Endothelial cell of umbilical vein (primary cell): ENCODE measurements around the gene EHMT1. TPM values are rescaled to one million over a fixed set of nuclear protein-coding genes. Genes with fewer than 3 reads are reported as not detected.

ENCODE experiments used
- BruUV-seq: library from RNA; stranded (reverse); fragments of 400-500 nt; replicated peaks from 2 replicates; lab custom pipeline; 2021; lab: Mats Ljungman, UMichigan
- CTCF ChIA-PET: fragments of 300-600, 350-600 bp; sonication (Branson Sonifier 250); formaldehyde crosslinking; loops from one replicate; lab custom pipeline; 2021; ENCODE audit warnings: antibody characterized with exemption, inconsistent platforms; lab: Charles Lee
- POLR2A ChIA-PET: fragments of 300-600, 350-600 bp; sonication (Branson Sonifier 250); formaldehyde crosslinking; loops from one replicate; lab custom pipeline; 2021; ENCODE audit warnings: antibody characterized with exemption, inconsistent platforms; lab: Charles Lee
- DNase-seq: peaks from one replicate; pipeline ENCODE4 v3.0.0-alpha.2; 2011; ENCODE audit warnings: low read depth, low spot score
- FAIRE-seq: peaks from 2 replicates; lab custom pipeline; 2011; peaks lifted over from hg19 to GRCh38; lab: Jason Lieb, UNC
- H2AFZ ChIP-seq: 2 replicates; pipeline ENCODE4 v1.6.0; 2012; ENCODE audit warnings: low read depth, low read length, control low read depth, inconsistent platforms
- H3K27ac ChIP-seq: 2 replicates; pipeline ENCODE4 v1.5.1; 2011; ENCODE audit warnings: low read depth, mild to moderate bottlenecking, control low read depth, low read length, moderate library complexity; ENCODE audit not compliant: insufficient read depth
- H3K27me3 ChIP-seq, 2 experiments: 2 replicates each; pipeline versions ENCODE4 v1.6.0 to v1.6.1; 2011; ENCODE audit warnings: low read length in 2 of 2, mixed read lengths in 1 of 2; ENCODE audit not compliant: control insufficient read depth in 2 of 2, insufficient read depth in 2 of 2
- H3K36me3 ChIP-seq, 2 experiments: 2 replicates in 1 of 2; 3 replicates in 1 of 2; pipeline ENCODE4 v1.5.1; 2011; ENCODE audit warnings: low read length in 2 of 2, mild to moderate bottlenecking in 1 of 2, moderate library complexity in 1 of 2; ENCODE audit not compliant: control insufficient read depth in 2 of 2, insufficient read depth in 2 of 2; ENCODE audit errors: extremely low read depth in 1 of 2
- H3K4me1 ChIP-seq: 3 replicates; pipeline ENCODE4 v1.5.1; 2011; ENCODE audit warnings: mild to moderate bottlenecking, low read length; ENCODE audit not compliant: control insufficient read depth, insufficient read depth; ENCODE audit errors: extremely low read depth
- H3K4me2 ChIP-seq: 2 replicates; pipeline ENCODE4 v1.6.1; 2011; ENCODE audit warnings: low read length, control low read depth, mixed read lengths; ENCODE audit not compliant: insufficient read depth
- H3K4me3 ChIP-seq, 3 experiments: fragments of 200-600 bp in 1 of 3; sonication (generic), shearing (Covaris generic) in 1 of 3; replicated peaks in 1 of 3; 2 replicates each; pipeline ENCODE4 v1.5.1; 2011 to 2016; ENCODE audit warnings: control low read depth in 3 of 3, low read length in 3 of 3, mild to moderate bottlenecking in 2 of 3, inconsistent platforms in 1 of 3, low read depth in 1 of 3, moderate library complexity in 1 of 3; ENCODE audit not compliant: insufficient read depth in 1 of 3
- H3K79me2 ChIP-seq: 2 replicates; pipeline ENCODE4 v1.6.0; 2012; ENCODE audit warnings: low read length, inconsistent platforms; ENCODE audit not compliant: control insufficient read depth, insufficient read depth
- H3K9ac ChIP-seq: replicated peaks from 2 replicates; pipeline ENCODE3; 2011; ENCODE audit warnings: low read length, control low read depth; ENCODE audit not compliant: insufficient read depth; ENCODE audit errors: extremely low read depth
- H3K9me1 ChIP-seq: replicated peaks from 3 replicates; pipeline ENCODE4 v1.6.0; 2011; ENCODE audit warnings: mild to moderate bottlenecking, low read length; ENCODE audit not compliant: control insufficient read depth, insufficient read depth; ENCODE audit errors: extremely low read depth
- H3K9me3 ChIP-seq: replicated peaks from 2 replicates; pipeline ENCODE4 v1.5.1; 2012; ENCODE audit warnings: low read length, inconsistent platforms; ENCODE audit not compliant: control insufficient read depth, insufficient read depth
- H4K20me1 ChIP-seq: replicated peaks from 2 replicates; pipeline ENCODE3; 2011; ENCODE audit warnings: mild to moderate bottlenecking, low read length; ENCODE audit not compliant: control insufficient read depth, insufficient read depth; ENCODE audit errors: extremely low read depth
- EZH2 ChIP-seq: IDR thresholded peaks from 2 replicates; pipeline ENCODE4 v1.6.1; 2012; ENCODE audit warnings: borderline replicate concordance, low read depth, mild to moderate bottlenecking, moderate library complexity, low read length, inconsistent platforms; ENCODE audit not compliant: severe bottlenecking
- FOS ChIP-seq: IDR thresholded peaks from 2 replicates; pipeline ENCODE4 v1.6.1; 2011; ENCODE audit warnings: mild to moderate bottlenecking, low read length, moderate library complexity, borderline replicate concordance; ENCODE audit not compliant: insufficient read depth
- GATA2 ChIP-seq: IDR thresholded peaks from 2 replicates; pipeline ENCODE4 v1.7.0; 2011; ENCODE audit warnings: low read depth, mild to moderate bottlenecking, moderate library complexity, mixed read lengths, low read length; ENCODE audit not compliant: insufficient read length, insufficient read depth
- JUN ChIP-seq: IDR thresholded peaks from 2 replicates; pipeline ENCODE4 v1.6.1; 2011; ENCODE audit warnings: borderline replicate concordance, low read depth; ENCODE audit not compliant: insufficient read length, insufficient read depth
- MYC ChIP-seq: IDR thresholded peaks from one replicate; pipeline ENCODE4 v1.6.1; 2011; ENCODE audit warnings: mild to moderate bottlenecking, low read depth, low read length
- POLR2A ChIP-seq: IDR thresholded peaks from 2 replicates; pipeline ENCODE4 v1.6.1; 2012; ENCODE audit warnings: low read depth, mild to moderate bottlenecking, control low read depth, low read length
- POLR2AphosphoS5 ChIP-seq: IDR thresholded peaks from 2 replicates; pipeline ENCODE4 v1.6.1; 2012; ENCODE audit warnings: low read depth, mild to moderate bottlenecking, control low read depth, low read length, moderate library complexity; ENCODE audit not compliant: insufficient read depth
- dilution Hi-C: fragments of 300-500 bp; cut with MboI; formaldehyde crosslinking; loops from one replicate; pipeline ENCODE4 v1.15.0; 2019; ENCODE audit warnings: low sequenced_read_pairs; ENCODE audit not compliant: extremely low pct_ligation_motif_present
- intact Hi-C: fragments of 100-400 bp; cut with micrococcal nuclease; formaldehyde crosslinking; loops from one replicate; pipeline ENCODE4 v1.10.0; 2022
- polyA plus RNA-seq, 4 experiments: library from polyadenylated mRNA; depleted of rRNA in 3 of 4; stranded (reverse) in 3 of 4; unstranded in 1 of 4; fragments of >200 nt; gene quantifications; 2 replicates each; pipeline versions ENCODE4 v1.2.1 to v1.2.3, GENCODE V29; 2011 to 2012; ENCODE audit warnings: missing spikeins in 1 of 4
- total RNA-seq: library from RNA; stranded (reverse); gene quantifications from 2 replicates; pipeline ENCODE4 v1.2.3, GENCODE V29; 2021
- TF ChIP-seq, protein P1 (sequence below), 2 donors: IDR thresholded peaks; 1 replicate in 1 of 2; 2 replicates in 1 of 2; pipeline ENCODE4 v1.5.1; 2011; ENCODE audit warnings: low read length in 2 of 2, mild to moderate bottlenecking in 2 of 2, moderate library complexity in 2 of 2, control low read depth in 1 of 2, inconsistent platforms in 1 of 2, low read depth in 1 of 2; ENCODE audit not compliant: insufficient read depth in 1 of 2; ENCODE audit errors: extremely low read depth in 1 of 2
- TF ChIP-seq, protein P2 (sequence below): IDR thresholded peaks from 2 replicates; pipeline ENCODE4 v1.6.1; 2011; ENCODE audit not compliant: insufficient read depth, insufficient read length

The EHMT1 gene
- total and polyA plus RNA-seq, 2 donors (not counting 3 experiments of a cell fraction or from before 2014, with no cell fraction given) = 48.2 to 104 TPM

DNA sequence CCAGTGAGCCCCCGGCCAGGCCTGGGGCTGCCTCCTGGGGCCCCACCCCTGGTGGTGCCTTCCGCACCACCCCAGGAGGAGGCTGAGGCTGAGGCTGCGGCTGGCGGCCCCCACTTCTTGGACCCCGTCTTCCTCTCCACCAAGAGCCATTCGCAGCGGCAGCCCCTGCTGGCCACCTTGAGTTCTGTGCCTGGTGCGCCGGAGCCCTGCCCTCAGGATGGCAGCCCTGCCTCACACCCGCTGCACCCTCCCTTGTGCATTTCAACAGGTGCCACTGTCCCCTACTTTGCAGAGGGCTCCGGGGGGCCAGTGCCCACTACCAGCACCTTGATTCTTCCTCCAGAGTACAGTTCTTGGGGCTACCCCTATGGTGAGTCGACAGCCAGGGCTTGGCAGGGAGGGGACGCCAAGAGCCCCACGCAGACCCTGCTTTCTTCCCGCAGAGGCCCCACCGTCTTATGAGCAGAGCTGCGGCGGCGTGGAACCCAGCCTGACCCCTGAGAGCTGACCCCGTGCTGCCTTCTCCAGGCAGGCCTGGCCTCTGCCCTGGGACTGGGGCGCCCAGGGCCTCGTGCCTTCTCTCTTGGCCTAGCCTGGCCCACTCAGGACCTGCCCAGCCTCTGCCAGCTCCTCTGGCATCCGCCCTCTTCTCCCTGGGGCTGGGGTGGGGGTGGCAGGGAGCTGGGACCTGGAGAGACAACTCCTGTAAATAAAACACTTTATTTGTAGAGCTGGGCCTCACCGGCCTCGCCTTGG lies 4.0 kb upstream of the EHMT1 start:
- FAIRE-seq (no peak), DNase-seq (no peak)
- Histone ChIP-seq H3K4me3 (no peak overlapping the region), H3K9ac (no peak overlapping the region), H3K9me1 (no peaks in the 10 kb centered on the region), H3K27me3 (no peaks in the 10 kb centered on the region), H3K4me2 (no peak overlapping the region), H3K9me3 (no peaks in the 10 kb centered on the region), H2AFZ (no peak overlapping the region), H4K20me1 (no peaks in the 10 kb centered on the region), H3K79me2 (peaks cover 21% of the 10 kb centered on the region), H3K27ac (no peak overlapping the region), H3K4me1 (peaks cover 15% of the 10 kb centered on the region), H3K36me3 (peaks cover 0 to 13% of the 10 kb centered on the region in 2 experiments)
- ChIA-PET CTCF (no interaction called here), POLR2A (no interaction called here)
- intact Hi-C loops (no loop called here), dilution Hi-C loops (no loop called here)
- no TSS peak for BruUV-seq
- TF ChIP-seq, protein P1, sequence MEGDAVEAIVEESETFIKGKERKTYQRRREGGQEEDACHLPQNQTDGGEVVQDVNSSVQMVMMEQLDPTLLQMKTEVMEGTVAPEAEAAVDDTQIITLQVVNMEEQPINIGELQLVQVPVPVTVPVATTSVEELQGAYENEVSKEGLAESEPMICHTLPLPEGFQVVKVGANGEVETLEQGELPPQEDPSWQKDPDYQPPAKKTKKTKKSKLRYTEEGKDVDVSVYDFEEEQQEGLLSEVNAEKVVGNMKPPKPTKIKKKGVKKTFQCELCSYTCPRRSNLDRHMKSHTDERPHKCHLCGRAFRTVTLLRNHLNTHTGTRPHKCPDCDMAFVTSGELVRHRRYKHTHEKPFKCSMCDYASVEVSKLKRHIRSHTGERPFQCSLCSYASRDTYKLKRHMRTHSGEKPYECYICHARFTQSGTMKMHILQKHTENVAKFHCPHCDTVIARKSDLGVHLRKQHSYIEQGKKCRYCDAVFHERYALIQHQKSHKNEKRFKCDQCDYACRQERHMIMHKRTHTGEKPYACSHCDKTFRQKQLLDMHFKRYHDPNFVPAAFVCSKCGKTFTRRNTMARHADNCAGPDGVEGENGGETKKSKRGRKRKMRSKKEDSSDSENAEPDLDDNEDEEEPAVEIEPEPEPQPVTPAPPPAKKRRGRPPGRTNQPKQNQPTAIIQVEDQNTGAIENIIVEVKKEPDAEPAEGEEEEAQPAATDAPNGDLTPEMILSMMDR (IDR thresholded peaks at IDR 0.05; ENCODE audit: extremely low read depth in 1 of 2, insufficient read depth in 1 of 2, low read depth in 1 of 2, low read length in 2 of 2) = peak in 1 of 2 donors; percentile 4
- TF ChIP-seq, protein P2, sequence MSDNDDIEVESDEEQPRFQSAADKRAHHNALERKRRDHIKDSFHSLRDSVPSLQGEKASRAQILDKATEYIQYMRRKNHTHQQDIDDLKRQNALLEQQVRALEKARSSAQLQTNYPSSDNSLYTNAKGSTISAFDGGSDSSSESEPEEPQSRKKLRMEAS = no peak

DNA sequence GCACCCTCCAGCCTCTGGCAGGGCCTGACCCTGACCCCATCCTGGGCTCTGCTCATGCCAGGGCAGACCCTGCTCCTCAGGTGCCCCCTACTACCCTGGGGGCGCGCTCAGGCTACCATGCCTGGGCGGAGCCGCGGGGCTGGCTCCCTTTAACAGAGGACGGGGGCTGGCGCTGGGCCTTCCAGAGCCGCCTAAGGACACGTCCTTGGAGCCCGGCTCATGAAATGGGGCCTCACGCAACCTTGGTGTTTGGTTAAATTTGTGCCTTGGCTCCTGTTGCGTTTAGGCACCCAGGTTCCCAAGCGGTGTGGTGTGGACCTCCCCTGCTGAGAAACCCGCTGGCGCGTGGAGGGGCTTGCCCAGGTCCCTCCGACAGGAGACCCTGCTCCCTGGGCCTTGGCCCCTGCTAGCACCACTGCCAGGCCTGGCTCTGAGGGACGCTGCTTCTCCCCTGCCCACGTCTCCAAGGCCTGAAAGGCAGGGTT lies 3.4 kb upstream of the EHMT1 start:
- TF ChIP-seq, protein P1 (IDR thresholded peaks at IDR 0.05; ENCODE audit: extremely low read depth in 1 of 2, insufficient read depth in 1 of 2, low read depth in 1 of 2, low read length in 2 of 2) = no peak
- TF ChIP-seq POLR2A = no peak
- no peak for TF ChIP-seq JUN
- TF ChIP-seq POLR2AphosphoS5 = no peak
- TF ChIP-seq MYC = no peak
- TF ChIP-seq FOS = no peak
- TF ChIP-seq, protein P2 = no peak
- TF ChIP-seq EZH2 = no peak
- no peak for TF ChIP-seq GATA2
- Histone ChIP-seq H3K4me3 (no peak overlapping the region), H3K4me1 (peaks cover 21% of the 10 kb centered on the region), H3K9ac (no peak overlapping the region), H3K4me2 (no peak overlapping the region), H3K27me3 (no peaks in the 10 kb centered on the region), H3K27ac (no peak overlapping the region), H3K9me1 (no peaks in the 10 kb centered on the region), H3K9me3 (no peaks in the 10 kb centered on the region), H3K79me2 (peaks cover 28% of the 10 kb centered on the region), H3K36me3 (peaks cover 0 to 13% of the 10 kb centered on the region in 2 experiments), H4K20me1 (no peaks in the 10 kb centered on the region), H2AFZ (no peak overlapping the region)
- BruUV-seq = no TSS peak
- no peak for FAIRE-seq
- POLR2A ChIA-PET = no interaction called here
- no peak for DNase-seq
- dilution Hi-C loops (no loop called here), intact Hi-C loops (no loop called here)
- CTCF ChIA-PET = no interaction called here
